PC-3 (cell line): ENCODE data around the gene SESN1. TPM values are rescaled to one million over a fixed set of nuclear protein-coding genes. Genes with fewer than 3 reads are reported as not detected.

Experiments used
- ATAC-seq: fragments of 200-7000 bp; cut with Tn5 transposase; 2 replicates; pipeline ENCODE4 v1.9.1; 2020; ENCODE audit warnings: mild to moderate bottlenecking, moderate library complexity
- BruUV-seq: library from RNA; stranded (reverse); fragments of 400-500 nt; replicated peaks from 2 replicates; lab custom pipeline; 2021; lab: Mats Ljungman, UMichigan
- CTCF ChIA-PET: fragments of 300-600 bp; sonication (Branson Sonifier 250); formaldehyde crosslinking; loops from one replicate; lab custom pipeline; 2022; ENCODE audit warnings: antibody characterized with exemption; lab: Charles Lee
- POLR2A ChIA-PET: fragments of 300-600 bp; sonication (Branson Sonifier 250); formaldehyde crosslinking; loops from one replicate; lab custom pipeline; 2022; ENCODE audit warnings: antibody characterized with exemption; ENCODE audit not compliant: unreplicated experiment; lab: Charles Lee
- DNase-seq: peaks from one replicate; pipeline ENCODE4 v3.0.0-alpha.2; 2015
- H2AFZ ChIP-seq: fragments of 300-600 bp; sonication (generic); 2 replicates; pipeline ENCODE4 v1.6.0; 2016; ENCODE audit warnings: antibody characterized with exemption, low read length
- H3F3A ChIP-seq: fragments of 300-600 bp; sonication (generic); one replicate; pipeline ENCODE4 v1.6.0; 2017; ENCODE audit warnings: antibody characterized with exemption, low read length, control low read depth, mild to moderate bottlenecking; ENCODE audit not compliant: unreplicated experiment
- H3K27ac ChIP-seq: fragments of 300-600 bp; sonication (generic); 2 replicates; pipeline ENCODE4 v1.5.1; 2016; ENCODE audit warnings: mild to moderate bottlenecking, low read length
- H3K27me3 ChIP-seq: fragments of 300-600 bp; sonication (generic); 2 replicates; pipeline ENCODE4 v1.6.1; 2016; ENCODE audit warnings: low read length, mixed read lengths
- H3K36me3 ChIP-seq: fragments of 300-600 bp; sonication (generic); 2 replicates; pipeline ENCODE4 v1.6.1; 2016; ENCODE audit warnings: low read depth, mixed run types, low read length, mixed read lengths
- H3K4me1 ChIP-seq: fragments of 300-600 bp; sonication (generic); 2 replicates; pipeline ENCODE4 v1.5.1; 2016; ENCODE audit warnings: low read length; ENCODE audit not compliant: insufficient read depth
- H3K4me2 ChIP-seq: fragments of 300-600 bp; sonication (generic); 2 replicates; pipeline ENCODE4 v1.6.0; 2016; ENCODE audit warnings: low read length
- H3K4me3 ChIP-seq: fragments of 300-600 bp; sonication (generic); 2 replicates; pipeline ENCODE4 v1.5.1; 2016; ENCODE audit warnings: mild to moderate bottlenecking, low read length, mixed read lengths
- H3K79me2 ChIP-seq: fragments of 300-600 bp; sonication (generic); 2 replicates; pipeline ENCODE4 v1.6.1; 2017; ENCODE audit warnings: low read length, mixed read lengths
- H3K9ac ChIP-seq: fragments of 300-600 bp; sonication (generic); 2 replicates; pipeline ENCODE4 v1.6.0; 2016; ENCODE audit warnings: mild to moderate bottlenecking, low read length
- H3K9me2 ChIP-seq: fragments of 300-600 bp; sonication (generic); replicated peaks from 2 replicates; pipeline ENCODE4 v1.6.1; 2016; ENCODE audit warnings: mixed run types, low read length, mixed read lengths
- H3K9me3 ChIP-seq: fragments of 300-600 bp; sonication (generic); 2 replicates; pipeline ENCODE4 v1.6.1; 2016; ENCODE audit warnings: low read length, mixed read lengths
- H4K20me1 ChIP-seq: fragments of 300-600 bp; sonication (generic); 2 replicates; pipeline ENCODE4 v1.6.1; 2016; ENCODE audit warnings: low read length, mixed read lengths
- CTCF ChIP-seq: fragments of 300-600 bp; sonication (generic); conservative IDR thresholded peaks from 2 replicates; pipeline ENCODE4 v1.5.1; 2017; ENCODE audit warnings: antibody characterized with exemption, low read depth, mild to moderate bottlenecking, low read length
- EZH2 ChIP-seq: fragments of 300-600 bp; sonication (generic); IDR thresholded peaks from one replicate; pipeline ENCODE4 v1.6.1; 2017; ENCODE audit warnings: antibody characterized with exemption, mild to moderate bottlenecking, low read length; ENCODE audit not compliant: unreplicated experiment
- EZH2phosphoT487 ChIP-seq: fragments of 300-600 bp; sonication (generic); IDR thresholded peaks from 2 replicates; pipeline ENCODE4 v1.6.1; 2018; ENCODE audit warnings: mild to moderate bottlenecking, antibody characterized with exemption, low read length, borderline replicate concordance
- intact Hi-C: fragments of 100-400 bp; cut with micrococcal nuclease; formaldehyde crosslinking; loops from 2 replicates; pipeline ENCODE4 v1.9.0; 2023
- total RNA-seq: library from RNA; depleted of rRNA; stranded (reverse); fragments of >200 nt; gene quantifications from 2 replicates; pipeline ENCODE4 v1.2.3, GENCODE V29; 2014

SESN1 gene
- total RNA-seq, 1 experiment from 2014 or later: 3.4 TPM

- BruUV-seq: no TSS peak
- ATAC-seq (no peak), DNase-seq (no peak)
- Histone ChIP-seq H3K4me2 (no peak overlapping the region), H3K9me3 (no peaks in the 10 kb centered on the region), H3K4me1 (no peaks in the 10 kb centered on the region), H3F3A (no peaks in the 10 kb centered on the region), H3K9ac (no peak overlapping the region), H3K27me3 (no peaks in the 10 kb centered on the region), H3K4me3 (no peak overlapping the region), H3K79me2 (no peaks in the 10 kb centered on the region), H4K20me1 (no peaks in the 10 kb centered on the region), H3K36me3 (no peaks in the 10 kb centered on the region), H3K9me2 (no peaks in the 10 kb centered on the region), H2AFZ (no peak overlapping the region), H3K27ac (no peak overlapping the region)
- POLR2A ChIA-PET: interaction anchor here (0.6 kb wide), 1 partner anchor 14 kb away, joined by 8 read pairs; no protein-coding TSS in a partner anchor
- CTCF ChIA-PET: no interaction called here
- intact Hi-C loops: loop anchor here (5.0 kb wide), 1 partner anchor 312 kb away; no protein-coding TSS in a partner anchor
- TF ChIP-seq EZH2 (no peak), EZH2phosphoT487 (no peak), CTCF (no peak)
Measured at GRCh38 chr6:109079981-109080380, 14.7 kb downstream of the SESN1 start.

GRCh38 chr6:109076377-109076776 is 18.3 kb downstream of the SESN1 start:
- BruUV-seq: no TSS peak

More at GRCh38 chr6:109076377-109076776, 18.3 kb downstream of the SESN1 start:
- CTCF ChIA-PET: no interaction called here
- DNase-seq: no peak
- H3K4me2 ChIP-seq: no peak overlapping the region
- H3F3A ChIP-seq: no peaks in the 10 kb centered on the region
- H3K4me1 ChIP-seq: 0 out of 2 replicates have a peak, but pooled peaks cover 4% of the 10 kb centered on the region
- H3K4me3 ChIP-seq: no peak overlapping the region
- POLR2A ChIA-PET: no interaction called here
- no peak for TF ChIP-seq CTCF
- no peak for TF ChIP-seq EZH2
- TF ChIP-seq EZH2phosphoT487: no peak
- no peaks in the 10 kb centered on the region for H3K9me3 ChIP-seq
- no peak overlapping the region for H3K27ac ChIP-seq
- no peaks in the 10 kb centered on the region for H3K9me2 ChIP-seq
- H3K36me3 ChIP-seq: no peaks in the 10 kb centered on the region
- H3K27me3 ChIP-seq: no peaks in the 10 kb centered on the region
- H3K9ac ChIP-seq: no peak overlapping the region
- H2AFZ ChIP-seq: no peak overlapping the region
- intact Hi-C loops: loop anchor here (5.0 kb wide), 1 partner anchor 316 kb away; no protein-coding TSS in a partner anchor
- no peaks in the 10 kb centered on the region for H3K79me2 ChIP-seq
- no peaks in the 10 kb centered on the region for H4K20me1 ChIP-seq
- no peak for ATAC-seq
